HG02840 (cell line): Measurements from ENCODE around the gene NSFL1C.
"Not testable (repeated sequence)": the region's sequence is repeated elsewhere in the genome, so short reads cannot be mapped to it uniquely, and the experiment has no call there.

ENCODE experiments used
- ATAC-seq: cut with Tn5 transposase; IDR thresholded peaks from one replicate; pipeline ENCODE4 v1.9.1; 2021; ENCODE audit warnings: mild to moderate bottlenecking, moderate library complexity, moderate number of reproducible peaks; ENCODE audit not compliant: unreplicated experiment, low FRiP score

NSFL1C gene

DNA sequence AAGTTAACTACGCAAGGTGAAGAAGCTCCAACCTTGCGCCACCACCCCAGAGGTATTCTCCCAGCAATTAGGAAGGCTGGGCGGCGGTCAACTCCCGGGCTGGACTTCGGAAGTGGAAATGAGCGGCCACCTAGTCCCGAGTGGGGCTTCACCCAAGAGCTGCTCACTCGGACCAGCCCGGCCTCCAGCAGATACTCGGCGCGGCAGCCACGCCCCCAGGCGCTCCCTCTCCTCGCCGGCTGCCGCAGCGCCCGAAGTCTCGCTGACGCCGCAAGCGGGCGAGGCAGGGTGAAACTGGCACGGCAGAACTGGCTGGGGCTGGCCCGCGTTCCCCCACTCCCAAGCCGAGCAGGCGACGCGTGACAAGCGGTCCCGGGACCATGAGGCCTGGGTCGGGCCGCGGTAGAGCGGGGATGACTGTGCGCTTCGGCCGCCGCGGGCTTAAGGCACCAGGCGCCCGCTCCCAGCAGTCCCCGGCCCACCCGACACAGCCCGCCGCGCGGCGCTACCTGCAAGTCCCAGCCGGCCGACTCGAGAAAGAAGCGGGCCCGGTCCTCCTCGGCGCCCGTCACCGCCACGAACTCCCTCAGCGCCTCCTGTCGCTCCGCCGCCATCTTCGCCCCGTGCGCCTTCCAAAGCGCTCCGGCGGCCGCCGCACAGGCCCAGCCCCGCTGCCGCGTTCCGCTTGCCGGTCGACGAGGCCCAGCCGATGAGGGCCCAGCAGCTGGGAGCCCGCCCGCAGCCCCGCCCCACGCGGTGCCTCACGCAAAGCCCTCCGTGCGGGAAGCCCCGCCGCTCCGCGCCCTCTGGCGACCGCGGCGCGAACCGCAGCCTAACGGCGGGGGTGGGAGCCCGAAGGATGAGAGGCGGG, at the start of gene NSFL1C:
Gene NSFL1C (minus strand): TSS at position 639 of the 871 bp plus-strand sequence. CDS start 25 bp downstream, at position 614.
- peak; percentile 88 for ATAC-seq

DNA sequence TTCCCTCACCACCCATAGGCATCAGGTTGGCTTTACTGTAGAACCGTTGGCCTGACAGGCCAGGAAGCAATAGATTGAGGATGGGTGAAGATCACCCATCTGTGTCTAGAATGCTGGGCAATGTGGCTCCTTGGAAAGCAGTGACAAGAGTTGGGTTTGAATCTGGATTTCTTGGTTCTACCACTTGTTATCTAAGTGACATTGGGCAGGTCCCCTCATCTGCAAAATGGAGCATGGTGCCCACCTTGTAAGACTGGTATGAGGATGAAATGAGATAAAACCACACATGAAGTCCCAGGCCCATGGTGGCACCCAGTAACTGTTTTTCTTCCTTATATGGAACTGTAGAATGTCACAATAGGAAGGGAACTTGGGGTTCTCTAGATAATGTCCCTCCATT, 47.2 kb upstream of the NSFL1C start:
- no peak for ATAC-seq

DNA sequence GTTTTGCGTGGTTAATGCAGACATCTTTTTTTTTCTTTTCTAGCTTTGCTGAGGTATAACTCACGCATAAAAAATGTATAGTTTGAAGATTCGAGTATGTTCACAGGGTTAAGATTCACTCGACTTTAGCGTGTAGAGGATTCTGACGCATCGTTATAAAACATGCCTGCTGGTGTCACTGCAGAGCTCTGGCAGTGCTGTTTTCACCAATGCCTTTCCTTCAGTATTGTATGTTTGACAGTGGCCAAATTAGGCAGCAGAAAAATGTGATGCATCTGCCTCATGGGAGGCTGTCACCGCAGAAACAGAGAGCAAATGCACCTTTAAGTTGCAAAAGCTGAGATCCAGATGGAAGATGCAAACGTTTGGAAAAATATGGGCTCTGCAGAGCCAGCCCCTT, 42.6 kb upstream of the NSFL1C start:
- no peak for ATAC-seq

DNA sequence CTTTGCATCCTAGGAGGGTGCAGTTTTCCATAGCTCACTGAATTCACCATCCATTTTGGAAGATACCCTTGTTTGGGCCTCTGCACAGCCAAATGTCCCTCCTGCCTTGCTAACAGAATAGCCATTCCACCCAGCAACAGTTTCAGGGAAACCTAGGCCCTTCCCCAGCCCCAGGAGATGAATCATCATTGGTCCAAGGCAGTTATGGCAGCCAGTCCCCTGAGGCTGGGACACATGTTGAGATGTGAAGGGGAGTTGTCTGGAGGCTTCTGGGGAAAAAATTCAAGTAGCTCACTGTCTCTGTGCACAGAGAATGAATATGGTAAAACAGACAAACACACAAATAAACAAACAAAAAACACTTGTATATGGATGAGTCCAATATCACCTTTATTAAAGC, 41.9 kb upstream of the NSFL1C start:
- no peak for ATAC-seq

DNA sequence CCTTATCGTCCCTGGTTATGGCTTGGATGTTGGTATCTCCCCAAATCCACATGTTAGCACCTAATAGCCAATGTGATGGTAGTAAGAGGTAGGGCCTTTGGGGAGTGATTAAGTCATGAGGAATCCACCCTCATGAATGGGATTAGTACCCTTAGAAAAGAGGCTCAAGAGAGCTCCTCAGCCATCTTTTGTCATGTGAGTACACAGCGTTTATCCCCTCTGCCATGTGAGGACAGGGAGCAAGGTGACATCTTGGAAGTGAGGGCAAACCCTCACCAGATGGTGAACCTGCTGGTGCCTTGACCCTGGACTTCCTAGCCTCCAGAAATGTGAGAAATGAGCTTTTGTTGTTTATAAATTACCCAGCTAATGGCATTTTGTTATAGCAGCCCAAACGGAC, 40.6 kb upstream of the NSFL1C start:
- ATAC-seq, result no peak

DNA sequence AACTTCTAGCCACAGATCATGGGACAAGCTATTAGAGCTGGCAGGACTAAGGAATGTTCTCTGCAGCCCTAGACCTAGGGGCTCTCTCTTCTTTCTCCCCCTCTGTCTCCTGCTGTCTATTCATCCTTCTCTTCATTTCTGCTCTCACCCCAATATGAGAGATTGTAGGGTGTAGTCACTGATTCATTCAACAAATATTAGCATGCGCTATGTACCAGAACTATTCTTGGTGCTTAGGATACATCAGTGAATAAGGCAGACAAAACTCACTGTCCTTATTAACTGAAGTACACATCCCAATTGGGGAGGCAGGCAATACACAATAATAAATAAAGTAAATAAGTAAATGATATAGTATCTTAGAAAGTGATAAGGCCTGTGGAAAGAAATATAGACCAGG, 39.2 kb upstream of the NSFL1C start:
- ATAC-seq, result no peak

DNA sequence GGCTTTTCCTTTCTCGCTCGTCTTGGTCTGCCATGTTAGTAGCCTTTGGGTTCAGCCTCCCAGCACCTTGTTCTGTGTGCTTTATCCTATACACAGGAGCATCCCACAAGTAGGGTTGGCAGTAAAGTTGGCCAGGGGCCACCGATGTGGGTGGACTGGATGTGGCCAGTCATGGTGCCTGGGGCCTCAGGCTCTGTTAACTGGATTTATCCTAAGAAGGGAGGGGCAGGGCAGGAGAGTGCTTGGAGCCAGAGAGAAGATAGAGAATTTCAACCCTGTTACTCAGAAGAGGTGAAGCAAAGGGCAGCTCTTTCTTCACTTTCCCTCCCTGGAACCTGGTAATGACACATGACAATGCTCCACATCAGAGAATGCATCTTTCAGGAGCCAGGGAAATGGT, 38.7 kb upstream of the NSFL1C start:
- ATAC-seq, result no peak

DNA sequence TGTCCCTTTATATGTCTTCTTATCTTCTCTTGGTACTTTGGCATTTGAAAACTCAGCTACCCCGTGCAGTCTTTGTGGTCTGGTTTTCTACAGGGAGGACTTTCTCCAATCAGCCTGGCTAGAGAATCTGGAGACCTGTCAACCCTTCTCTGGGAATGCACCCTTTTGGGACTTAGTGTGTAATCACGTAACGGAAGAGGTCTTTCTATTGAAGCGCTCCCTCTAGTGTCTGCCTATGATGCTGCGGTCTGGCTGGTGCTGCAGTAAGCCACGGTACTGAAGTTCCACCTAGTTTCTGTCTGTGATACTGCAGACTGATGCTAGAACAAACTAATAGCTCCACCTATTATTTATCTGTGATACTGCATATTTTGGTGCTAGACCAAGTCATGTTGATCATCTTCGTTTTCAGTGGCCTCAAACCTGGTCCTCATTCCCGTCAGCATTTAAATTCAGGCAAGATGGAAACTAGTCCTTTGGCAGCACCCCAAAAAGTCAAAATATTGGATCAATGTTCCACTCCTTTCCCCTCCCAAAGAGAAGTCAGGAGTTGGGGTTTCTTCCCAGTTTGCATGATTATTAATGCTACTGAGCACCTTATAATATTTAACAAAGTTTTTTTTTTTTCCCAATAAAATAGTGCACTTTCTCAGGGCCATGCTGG, 37.0 kb upstream of the NSFL1C start:
- peak; percentile 93 for ATAC-seq

DNA sequence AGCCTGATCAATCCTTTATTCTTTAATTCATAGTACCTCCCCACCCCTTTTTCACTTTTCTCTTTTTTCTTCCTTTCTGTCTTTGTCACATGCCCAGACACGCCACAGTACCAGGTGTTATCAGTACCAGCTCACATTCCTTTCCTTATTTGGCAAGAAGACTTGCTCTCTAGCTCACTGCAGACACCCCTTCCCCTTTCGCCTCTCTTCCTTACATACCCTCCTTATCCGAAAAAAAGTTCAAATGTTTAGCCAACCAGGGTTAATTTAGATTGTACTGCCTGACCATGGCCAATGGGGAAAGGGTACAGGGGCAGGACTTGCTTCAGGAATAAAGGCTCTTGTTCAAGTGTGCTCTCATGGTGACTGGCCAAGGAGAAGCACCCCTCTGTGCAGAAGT, 33.8 kb upstream of the NSFL1C start:
- ATAC-seq, result no peak

DNA sequence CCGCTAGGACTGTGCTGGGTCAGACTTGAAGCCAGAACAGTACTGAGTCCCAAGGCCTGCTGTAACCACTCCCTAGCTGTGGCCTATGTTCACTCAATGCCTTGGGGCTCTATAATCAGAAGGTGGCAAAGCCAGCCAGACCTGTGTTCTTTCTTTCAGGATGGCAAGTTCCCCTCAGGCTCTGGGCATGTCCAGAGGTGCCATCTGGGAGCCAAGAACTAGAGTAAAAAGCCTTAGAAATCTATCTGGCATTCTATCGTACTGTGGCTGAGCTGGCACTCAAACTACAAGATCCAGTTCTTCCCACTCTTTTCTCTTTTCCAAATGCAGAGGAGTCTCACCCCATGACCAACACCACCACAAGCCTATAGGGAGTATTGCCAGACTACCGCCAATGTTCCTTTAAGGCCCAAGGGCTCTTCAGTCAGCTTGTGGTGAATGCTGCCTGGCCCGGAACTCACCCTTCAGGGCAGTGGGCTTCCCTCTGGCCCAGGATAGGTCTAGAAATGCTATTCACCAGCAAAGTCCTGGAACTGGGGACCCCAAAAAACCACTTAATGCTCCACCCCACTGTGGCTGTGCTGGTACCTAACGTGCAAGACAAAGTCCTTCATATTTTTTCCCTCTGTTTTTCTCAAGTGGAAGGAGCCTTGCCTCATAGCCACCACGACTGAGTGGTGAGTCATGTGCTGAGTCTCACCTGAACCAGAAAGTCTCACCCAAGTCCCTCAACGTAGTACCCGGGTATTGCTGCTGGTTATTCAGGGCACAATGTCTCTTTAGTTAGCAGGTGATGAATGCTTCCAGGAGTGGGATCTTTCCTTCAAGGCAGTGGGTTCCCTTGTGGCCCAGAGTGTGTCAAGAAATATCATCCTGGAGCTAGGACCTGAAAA, 33.1 kb upstream of the NSFL1C start:
- ATAC-seq, result no peak

DNA sequence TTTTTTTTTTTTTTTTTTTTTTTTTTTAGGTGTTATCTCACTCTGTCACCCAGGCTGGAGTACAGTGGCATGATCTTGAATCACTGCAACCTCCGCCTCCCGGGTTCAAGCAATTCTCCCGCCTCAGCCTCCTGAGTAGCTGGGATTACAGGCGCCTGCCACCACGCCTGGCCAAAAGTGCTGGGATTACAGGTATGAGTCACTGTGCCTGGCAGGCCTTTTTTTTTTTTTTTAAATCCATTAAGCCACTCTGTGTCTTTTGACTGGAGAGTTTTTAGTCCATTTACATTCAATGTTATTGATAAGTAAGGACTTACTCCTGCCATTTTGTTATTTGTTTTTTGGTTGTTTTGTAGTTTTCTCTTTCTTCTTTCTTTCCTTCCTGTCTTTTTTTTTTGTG, 30.7 kb upstream of the NSFL1C start:
- ATAC-seq, result not testable (repeated sequence)

DNA sequence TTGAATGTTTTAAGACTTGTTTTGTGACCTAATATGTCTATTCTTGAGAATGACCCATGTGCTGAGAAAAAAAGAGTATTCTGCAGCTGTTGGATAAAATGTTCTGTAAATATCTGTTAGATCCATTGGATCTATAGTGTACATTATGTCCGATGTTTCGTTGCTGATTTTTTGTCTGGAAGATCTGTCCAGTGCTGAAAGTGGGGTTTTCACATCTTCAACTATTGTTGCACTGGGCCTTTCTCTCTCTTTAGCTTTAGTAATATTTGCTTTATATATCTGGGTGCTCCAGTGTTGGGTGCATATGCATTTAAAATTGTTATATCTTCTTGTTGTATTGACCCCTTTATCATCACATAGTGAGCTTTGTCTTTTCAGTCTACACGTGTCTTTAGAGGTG, 30.3 kb upstream of the NSFL1C start:
- no peak for ATAC-seq

DNA sequence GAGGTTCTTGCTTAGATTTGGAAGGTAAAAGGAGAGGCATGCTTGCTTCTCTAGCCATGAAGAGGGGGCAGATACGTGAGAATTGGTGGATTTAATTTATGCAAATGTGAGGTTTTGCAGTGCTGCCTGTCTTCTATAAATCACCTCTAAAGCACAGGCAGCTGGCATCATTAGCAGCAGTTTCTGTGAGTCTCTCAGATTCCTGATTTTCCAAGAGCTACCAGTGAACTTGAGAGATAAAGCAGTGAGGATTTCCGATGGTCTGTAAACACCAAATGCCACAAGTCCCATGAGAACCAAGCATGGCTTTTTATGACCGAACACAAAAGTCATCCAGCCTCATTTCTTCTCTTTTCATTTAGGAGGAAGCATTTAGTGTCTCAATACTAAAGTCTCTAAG, 27.8 kb upstream of the NSFL1C start:
- ATAC-seq, result no peak

DNA sequence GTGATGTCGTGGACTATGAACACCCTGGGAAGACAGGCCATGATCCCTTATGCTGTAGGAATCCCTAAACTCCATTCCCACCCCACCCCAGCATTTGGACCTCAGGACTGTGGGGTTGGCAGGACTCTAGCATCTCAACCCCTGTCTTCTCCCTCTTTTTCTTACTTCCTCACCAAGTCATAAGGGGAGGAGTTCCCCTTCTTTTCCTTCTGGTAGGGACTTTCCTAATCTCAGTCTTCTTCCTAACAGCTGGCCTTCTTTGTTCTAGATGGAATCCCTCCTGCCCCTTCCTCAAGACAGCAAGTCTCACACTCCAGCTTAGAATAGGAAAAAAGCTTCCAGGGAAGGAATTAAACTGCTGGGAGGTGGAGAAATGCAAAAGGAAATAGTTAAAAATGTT, 26.9 kb upstream of the NSFL1C start:
- no peak for ATAC-seq

DNA sequence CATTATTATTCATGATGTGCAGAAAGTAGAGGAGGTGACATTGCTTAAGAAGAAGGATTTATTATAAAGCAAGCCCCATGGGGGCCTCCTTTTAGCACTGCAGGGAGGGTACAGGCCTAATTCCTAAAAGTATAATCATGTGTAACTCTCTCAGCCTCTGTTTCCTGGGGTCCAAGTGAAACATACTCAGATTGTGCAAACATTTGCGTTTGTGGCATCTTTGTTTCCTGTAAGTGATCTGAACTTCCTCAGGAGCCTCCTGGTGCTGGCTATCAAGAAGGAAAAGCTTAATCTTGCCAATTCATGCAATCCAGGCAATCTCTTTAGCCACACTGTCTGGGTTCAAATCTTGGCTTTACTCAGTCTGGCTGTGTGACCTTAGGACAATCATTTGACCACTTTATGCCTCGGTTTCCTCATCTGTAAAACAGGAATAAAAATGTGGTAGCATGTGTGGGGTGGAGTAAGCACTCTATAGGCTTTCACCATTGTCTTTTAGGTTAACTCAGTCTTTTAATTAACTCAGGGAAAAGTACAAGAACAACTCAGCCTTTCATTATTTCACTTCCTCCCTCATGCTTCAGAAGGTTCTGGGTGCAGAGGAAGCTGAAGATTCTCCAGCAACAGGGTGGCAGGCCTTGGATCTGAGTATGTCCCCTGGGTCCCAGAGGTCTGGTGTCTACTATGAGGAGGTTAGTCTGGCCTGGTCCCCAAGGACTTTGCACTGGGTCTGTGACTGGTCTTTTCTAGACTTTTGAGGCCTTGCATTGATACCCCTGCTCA, 25.4 kb upstream of the NSFL1C start:
- ATAC-seq, result no peak

DNA sequence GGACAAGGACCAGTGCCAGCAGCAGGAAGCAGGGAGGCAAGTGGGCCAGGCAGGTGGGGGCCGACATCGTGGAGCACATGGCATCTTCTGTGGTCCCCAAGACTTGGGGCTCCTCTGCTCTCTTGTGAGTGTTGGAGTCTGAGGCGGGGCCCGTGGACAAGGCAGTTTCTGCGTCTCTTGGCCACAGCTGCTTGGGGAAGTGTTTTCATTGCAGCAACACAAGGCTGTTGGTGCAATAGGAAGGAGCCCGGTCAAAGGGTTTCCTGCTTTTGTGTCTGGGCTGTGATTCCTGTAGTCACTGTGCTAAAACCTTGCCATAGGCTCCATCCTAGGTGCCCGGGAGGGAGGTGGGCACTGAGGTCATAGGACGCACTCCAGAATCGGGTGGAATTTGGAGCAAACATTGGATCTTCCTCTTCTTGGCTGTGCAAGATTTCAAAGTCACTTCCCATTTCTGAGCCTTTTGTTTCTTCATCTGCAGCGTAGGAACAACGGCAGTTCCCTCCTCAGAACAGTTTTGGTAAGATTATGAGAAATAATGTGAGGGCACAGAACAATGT, 24.7 kb upstream of the NSFL1C start, which contains the start of gene SIRPB2:
Gene SIRPB2 (minus strand): TSS at position 140 of the 560 bp plus-strand sequence. CDS start 61 bp downstream, at position 79.
- no peak for ATAC-seq

DNA sequence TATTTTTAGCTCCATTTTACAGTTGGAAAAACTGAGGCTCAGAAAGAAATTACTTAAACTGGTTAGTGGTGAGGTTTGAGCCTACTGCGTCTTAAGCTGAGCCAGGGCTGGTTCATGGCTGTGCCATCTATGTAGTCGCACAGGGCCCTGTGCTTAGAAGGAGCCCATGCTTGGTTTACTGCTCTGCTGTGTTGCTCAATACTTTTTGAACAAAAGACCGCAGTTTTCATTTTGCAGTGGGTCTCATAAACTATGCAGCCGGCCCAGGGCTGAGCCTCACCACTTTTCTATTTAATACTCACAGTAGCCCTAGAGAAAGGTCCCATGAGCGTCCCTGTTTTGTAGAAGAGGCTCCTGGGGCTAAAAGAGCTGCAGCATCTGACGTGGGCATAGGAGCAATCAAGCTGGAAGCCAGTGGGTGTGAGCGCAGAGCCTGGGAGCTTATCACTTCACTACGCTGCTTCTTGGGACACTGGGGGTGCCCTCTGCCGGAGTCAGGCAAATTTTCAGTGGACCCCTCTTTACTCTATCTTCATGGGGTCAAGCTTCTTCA, 24.1 kb upstream of the NSFL1C start:
- no peak for ATAC-seq

DNA sequence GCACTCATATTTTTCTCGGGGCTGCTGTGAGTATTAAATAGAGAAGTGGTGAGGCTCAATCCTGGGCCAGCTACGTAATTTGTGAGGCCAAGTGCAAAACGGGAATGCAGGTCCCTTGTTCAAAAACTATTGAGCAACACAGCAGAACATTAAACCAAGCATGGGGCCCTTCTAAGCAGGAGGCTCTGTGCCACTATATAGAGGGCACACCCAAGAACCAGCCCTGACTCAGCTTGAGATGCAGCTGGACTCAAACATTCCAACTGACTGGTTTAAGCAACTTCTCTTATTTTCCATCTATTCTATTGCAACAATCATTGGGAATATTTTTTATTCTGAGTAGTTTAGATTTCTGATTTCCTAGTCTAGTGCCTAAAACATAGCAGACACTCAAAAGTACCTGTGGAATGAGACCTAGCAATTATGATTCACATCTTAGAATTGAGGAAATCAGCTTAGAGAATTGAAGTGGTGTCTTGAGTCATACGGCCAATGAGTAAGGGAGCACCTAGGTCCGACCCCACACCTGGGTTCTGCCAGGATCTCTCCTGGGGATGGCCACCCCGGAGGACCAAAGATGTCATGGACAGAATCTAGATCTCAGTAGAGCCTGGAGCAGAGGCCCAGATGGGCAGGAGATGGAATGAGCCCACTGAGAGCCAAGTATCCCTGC, 23.3 kb upstream of the NSFL1C start:
- ATAC-seq, result no peak

DNA sequence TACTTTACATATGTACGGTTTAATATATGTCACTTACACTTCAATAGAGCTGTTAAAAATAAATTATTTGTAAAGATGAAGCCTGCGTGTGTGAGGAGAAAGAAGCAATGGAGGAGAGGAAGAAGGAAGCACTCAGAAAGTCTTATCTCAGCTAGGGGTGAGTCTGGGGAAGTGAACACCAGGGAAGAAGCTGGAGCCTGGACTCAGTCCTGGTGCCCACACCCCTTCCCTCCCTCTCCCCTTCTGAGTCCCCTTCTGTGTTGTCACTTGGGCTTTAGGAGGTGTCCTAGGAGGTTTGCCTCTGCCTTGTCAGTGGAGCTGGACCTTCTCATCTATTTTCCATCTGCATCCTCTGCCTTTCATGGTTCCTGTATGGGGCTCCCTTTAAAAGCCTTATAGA, 22.7 kb upstream of the NSFL1C start:
- no peak for ATAC-seq
